ENCODE data around the gene HTR6.

The HTR6 gene

DNA sequence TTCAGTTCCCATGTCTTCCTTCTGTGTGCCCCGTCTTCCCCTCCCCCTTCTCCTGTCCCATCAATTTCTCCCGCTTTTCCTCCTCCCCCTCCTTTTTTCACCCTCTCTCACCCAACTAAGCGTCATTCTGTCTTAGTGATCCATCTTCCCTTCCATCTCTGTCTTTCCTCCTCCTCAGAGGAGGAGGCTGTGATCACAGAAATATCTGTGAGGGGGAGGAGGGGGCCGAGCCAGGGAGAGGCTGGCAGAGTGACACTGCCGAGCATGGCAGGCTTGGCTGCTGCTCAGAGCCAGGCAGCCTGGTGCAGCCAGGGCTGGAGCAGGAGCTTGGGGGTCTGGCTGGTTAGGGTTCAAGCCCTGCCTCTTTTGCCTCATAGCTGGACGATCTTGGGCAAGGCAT lies 7.6 kb downstream of the HTR6 start:
- H3K9me3 ChIP-seq (ENCODE audit: low read length): no peaks in the 10 kb centered on the region
- H3K27me3 ChIP-seq (ENCODE audit: insufficient read depth, low read length): peaks cover 51% of the 10 kb centered on the region
- H3K36me3 ChIP-seq (ENCODE audit: insufficient read depth, low read length): no peaks in the 10 kb centered on the region
- no peak overlapping the region for H2AFZ ChIP-seq (ENCODE audit: low read depth, low read length)
- H3K4me1 ChIP-seq (ENCODE audit: insufficient read depth, low read length): no peaks in the 10 kb centered on the region
- no peak overlapping the region for H3K4me3 ChIP-seq (ENCODE audit: low read length)

DNA sequence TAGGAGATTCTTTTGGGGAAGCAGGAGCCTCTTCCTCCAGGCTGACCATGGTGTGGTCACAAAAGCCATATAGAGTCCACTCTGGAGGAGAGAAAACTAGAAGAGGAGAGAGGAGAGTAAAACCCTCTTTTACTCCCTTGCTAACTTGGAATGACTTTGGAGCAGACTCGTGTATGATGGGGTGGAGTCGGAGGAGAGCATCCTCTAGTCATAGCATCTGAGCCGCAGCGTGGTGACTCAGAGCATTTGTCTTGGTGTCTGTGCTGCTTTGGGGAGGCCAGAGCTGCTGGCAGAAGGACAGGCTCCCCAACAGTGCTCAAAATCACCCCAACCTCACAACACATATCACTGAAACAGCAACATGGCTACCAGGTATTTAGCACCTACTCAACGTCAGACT lies 11.1 kb downstream of the HTR6 start:
- Histone ChIP-seq H3K4me1 (ENCODE audit: insufficient read depth, low read length) (no peaks in the 10 kb centered on the region), H3K4me3 (ENCODE audit: low read length) (no peak overlapping the region)

DNA sequence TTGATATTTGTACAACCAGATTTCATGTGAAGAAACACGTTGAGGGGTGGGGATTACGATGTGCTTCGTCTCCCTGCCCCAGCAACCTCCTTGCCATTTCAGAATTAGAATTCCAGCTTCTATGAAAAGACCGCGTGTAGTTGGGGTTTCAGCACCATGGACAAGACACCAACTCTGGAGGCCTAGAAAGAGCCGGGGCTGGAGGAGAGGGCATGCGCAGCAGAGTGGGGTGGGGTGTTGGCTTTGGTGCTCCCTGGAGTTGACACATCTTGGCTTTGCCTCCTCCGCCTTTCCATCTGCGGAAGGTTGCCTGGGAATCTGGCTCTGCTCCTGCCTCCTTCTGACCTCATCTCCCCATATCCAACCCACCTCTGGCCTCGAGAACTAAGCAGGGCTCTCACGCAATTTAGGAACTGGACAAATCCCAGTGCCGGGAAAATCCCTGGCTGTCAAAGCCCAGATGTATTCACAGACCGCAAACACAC lies 11.8 kb downstream of the HTR6 start:
- Histone ChIP-seq H3K36me3 (ENCODE audit: insufficient read depth, low read length) (no peaks in the 10 kb centered on the region), H3K9me3 (ENCODE audit: low read length) (no peaks in the 10 kb centered on the region), H3K4me3 (ENCODE audit: low read length) (no peak overlapping the region), H2AFZ (ENCODE audit: low read depth, low read length) (no peak overlapping the region), H3K27me3 (ENCODE audit: insufficient read depth, low read length) (peaks cover 29% of the 10 kb centered on the region), H3K4me1 (ENCODE audit: insufficient read depth, low read length) (no peaks in the 10 kb centered on the region)

More for the DNA sequence above, 11.1 kb downstream of the HTR6 start:
- Histone ChIP-seq H3K27me3 (ENCODE audit: insufficient read depth, low read length) (peaks cover 36% of the 10 kb centered on the region), H3K36me3 (ENCODE audit: insufficient read depth, low read length) (no peaks in the 10 kb centered on the region), H2AFZ (ENCODE audit: low read depth, low read length) (no peak overlapping the region), H3K9me3 (ENCODE audit: low read length) (no peaks in the 10 kb centered on the region)

DNA sequence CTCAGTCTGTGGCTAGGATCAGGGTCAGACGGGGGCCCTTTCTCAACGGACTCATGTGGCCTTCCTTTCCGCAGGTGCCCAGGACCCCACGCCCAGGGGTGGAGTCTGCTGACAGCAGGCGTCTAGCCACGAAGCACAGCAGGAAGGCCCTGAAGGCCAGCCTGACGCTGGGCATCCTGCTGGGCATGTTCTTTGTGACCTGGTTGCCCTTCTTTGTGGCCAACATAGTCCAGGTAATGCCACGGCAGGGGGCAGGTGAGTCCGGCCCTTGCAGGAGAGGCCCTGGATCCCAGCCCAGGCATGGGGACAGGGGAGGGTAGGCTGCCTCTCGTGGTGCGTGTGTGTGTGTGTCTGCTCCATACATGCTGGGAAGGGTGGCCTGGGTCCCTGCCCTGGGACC lies 13.8 kb downstream of the HTR6 start:
- Histone ChIP-seq H3K27me3 (ENCODE audit: insufficient read depth, low read length) (peaks cover 19% of the 10 kb centered on the region), H2AFZ (ENCODE audit: low read depth, low read length) (no peak overlapping the region), H3K4me3 (ENCODE audit: low read length) (no peak overlapping the region), H3K9me3 (ENCODE audit: low read length) (no peaks in the 10 kb centered on the region), H3K4me1 (ENCODE audit: insufficient read depth, low read length) (no peaks in the 10 kb centered on the region), H3K36me3 (ENCODE audit: insufficient read depth, low read length) (no peaks in the 10 kb centered on the region)

DNA sequence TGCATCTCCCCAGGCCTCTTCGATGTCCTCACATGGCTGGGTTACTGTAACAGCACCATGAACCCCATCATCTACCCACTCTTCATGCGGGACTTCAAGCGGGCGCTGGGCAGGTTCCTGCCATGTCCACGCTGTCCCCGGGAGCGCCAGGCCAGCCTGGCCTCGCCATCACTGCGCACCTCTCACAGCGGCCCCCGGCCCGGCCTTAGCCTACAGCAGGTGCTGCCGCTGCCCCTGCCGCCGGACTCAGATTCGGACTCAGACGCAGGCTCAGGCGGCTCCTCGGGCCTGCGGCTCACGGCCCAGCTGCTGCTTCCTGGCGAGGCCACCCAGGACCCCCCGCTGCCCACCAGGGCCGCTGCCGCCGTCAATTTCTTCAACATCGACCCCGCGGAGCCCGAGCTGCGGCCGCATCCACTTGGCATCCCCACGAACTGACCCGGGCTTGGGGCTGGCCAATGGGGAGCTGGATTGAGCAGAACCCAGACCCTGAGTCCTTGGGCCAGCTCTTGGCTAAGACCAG lies 14.3 kb downstream of the HTR6 start:
- H2AFZ ChIP-seq (ENCODE audit: low read depth, low read length): no peak overlapping the region
- no peak overlapping the region for H3K4me3 ChIP-seq (ENCODE audit: low read length)
- H3K27me3 ChIP-seq (ENCODE audit: insufficient read depth, low read length): peaks cover 19% of the 10 kb centered on the region
- no peaks in the 10 kb centered on the region for H3K4me1 ChIP-seq (ENCODE audit: insufficient read depth, low read length)
- no peaks in the 10 kb centered on the region for H3K9me3 ChIP-seq (ENCODE audit: low read length)
- H3K36me3 ChIP-seq (ENCODE audit: insufficient read depth, low read length): no peaks in the 10 kb centered on the region

DNA sequence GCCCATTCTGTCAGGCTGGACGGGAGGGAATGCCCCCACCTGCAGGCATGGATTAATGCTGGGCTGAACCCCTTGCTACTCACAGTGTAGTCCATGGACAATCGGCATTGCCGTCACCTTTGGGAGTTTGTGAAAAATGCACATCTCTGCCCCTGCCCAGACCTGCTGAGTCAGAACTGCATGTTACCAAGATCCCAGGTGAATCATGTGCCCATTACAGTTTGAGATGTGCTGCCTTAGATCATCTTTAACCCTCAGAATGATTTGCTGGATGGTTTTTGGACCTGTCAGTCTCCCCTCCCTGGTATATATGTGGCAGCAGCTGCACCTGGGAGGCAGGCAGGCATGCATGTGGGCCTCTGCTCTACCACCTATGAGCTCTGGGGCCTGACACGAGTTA lies 15.0 kb downstream of the HTR6 start:
- Histone ChIP-seq H3K9me3 (ENCODE audit: low read length) (no peaks in the 10 kb centered on the region), H3K27me3 (ENCODE audit: insufficient read depth, low read length) (peaks cover 19% of the 10 kb centered on the region), H3K4me3 (ENCODE audit: low read length) (no peak overlapping the region), H3K4me1 (ENCODE audit: insufficient read depth, low read length) (no peaks in the 10 kb centered on the region), H2AFZ (ENCODE audit: low read depth, low read length) (no peak overlapping the region), H3K36me3 (ENCODE audit: insufficient read depth, low read length) (no peaks in the 10 kb centered on the region)

DNA sequence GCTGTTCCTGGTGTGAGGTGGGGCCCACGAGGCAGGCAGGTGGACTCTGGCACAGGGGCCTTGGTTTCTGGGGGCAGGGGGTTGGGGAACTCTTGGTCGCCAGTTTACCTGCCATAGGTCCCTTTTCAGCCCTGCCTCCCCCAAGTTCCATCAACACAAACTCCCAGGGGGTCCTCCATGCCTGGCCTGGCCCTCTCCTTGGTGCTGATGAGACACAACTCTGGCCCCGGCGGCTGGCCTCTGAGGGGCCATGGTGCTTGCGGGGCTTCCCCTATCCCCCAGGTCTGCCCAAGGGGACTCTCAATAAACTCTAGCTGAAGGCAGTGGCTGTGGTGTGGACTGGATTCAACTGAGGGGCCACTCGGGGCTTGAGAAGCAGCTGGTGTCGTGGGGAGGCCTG lies 16.0 kb downstream of the HTR6 start:
- H3K4me3 ChIP-seq (ENCODE audit: low read length): no peak overlapping the region
- H2AFZ ChIP-seq (ENCODE audit: low read depth, low read length): no peak overlapping the region
- peaks cover 19% of the 10 kb centered on the region for H3K27me3 ChIP-seq (ENCODE audit: insufficient read depth, low read length)
- H3K36me3 ChIP-seq (ENCODE audit: insufficient read depth, low read length): no peaks in the 10 kb centered on the region
- no peaks in the 10 kb centered on the region for H3K4me1 ChIP-seq (ENCODE audit: insufficient read depth, low read length)
- H3K9me3 ChIP-seq (ENCODE audit: low read length): no peaks in the 10 kb centered on the region

DNA sequence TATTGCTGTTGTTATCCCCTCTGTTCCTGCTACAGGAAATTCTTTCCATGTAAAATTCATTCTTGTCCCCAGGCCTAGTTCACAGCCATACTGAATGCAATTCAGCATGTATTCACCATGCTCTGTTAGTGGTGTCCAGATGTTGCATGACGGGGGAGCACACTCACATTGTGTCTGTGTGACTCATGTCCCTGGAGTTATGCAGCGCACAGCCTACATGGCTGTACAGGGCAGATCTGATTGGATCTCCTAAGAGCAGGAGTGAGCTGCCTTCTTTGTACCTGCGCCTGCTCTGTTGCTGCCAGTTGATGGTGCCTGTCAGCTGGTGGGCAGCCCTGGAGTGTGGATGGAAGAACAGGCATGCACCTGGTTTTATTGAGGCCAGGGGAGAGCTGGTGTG lies 17.6 kb downstream of the HTR6 start:
- Histone ChIP-seq H3K4me3 (ENCODE audit: low read length) (no peak overlapping the region), H3K4me1 (ENCODE audit: insufficient read depth, low read length) (no peaks in the 10 kb centered on the region), H2AFZ (ENCODE audit: low read depth, low read length) (no peak overlapping the region), H3K36me3 (ENCODE audit: insufficient read depth, low read length) (no peaks in the 10 kb centered on the region), H3K9me3 (ENCODE audit: low read length) (no peaks in the 10 kb centered on the region), H3K27me3 (ENCODE audit: insufficient read depth, low read length) (peaks cover 15% of the 10 kb centered on the region)

DNA sequence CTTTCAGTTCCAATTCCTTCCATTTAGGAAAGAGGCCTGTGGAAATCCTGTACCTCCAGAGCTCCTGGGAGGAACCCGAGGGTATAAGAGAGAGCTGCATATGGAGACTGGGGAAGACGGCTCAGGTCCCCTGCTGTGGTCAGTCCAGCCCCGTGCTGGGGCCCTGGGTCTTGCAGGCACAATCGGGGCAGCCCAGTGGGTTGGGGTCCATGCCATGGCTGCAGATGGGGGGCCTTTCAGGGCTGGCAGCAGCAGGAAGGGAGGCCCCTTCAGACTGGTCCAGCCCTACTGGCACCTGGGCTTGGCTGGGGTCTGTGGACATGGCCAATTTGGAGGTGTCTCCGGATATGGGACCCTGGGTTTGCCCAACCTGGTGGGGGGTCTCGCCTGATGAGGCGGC lies 18.2 kb downstream of the HTR6 start:
- H3K9me3 ChIP-seq (ENCODE audit: low read length): no peaks in the 10 kb centered on the region
- H3K4me1 ChIP-seq (ENCODE audit: insufficient read depth, low read length): no peaks in the 10 kb centered on the region
- H3K27me3 ChIP-seq (ENCODE audit: insufficient read depth, low read length): peaks cover 12% of the 10 kb centered on the region
- H2AFZ ChIP-seq (ENCODE audit: low read depth, low read length): no peak overlapping the region
- no peak overlapping the region for H3K4me3 ChIP-seq (ENCODE audit: low read length)
- H3K36me3 ChIP-seq (ENCODE audit: insufficient read depth, low read length): no peaks in the 10 kb centered on the region

DNA sequence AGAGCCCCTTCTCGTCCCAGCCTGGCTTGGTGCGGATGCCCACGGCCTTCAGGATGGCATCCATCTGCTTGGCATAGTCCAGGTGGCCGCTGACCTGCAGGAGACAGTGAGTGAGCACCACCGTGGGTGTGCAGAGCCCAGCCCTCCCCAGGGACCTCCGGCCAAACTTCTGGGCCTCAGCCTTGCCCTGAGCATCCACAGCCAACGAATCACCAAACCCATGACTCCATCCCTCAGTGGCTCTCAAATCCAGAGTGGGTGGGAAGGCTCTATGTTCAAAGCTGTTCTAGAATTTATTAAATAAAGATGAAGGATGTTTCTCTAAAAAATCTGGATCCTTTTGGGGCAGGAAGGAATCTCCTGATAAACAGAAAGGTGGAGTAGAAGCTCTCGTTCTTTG lies 18.7 kb downstream of the HTR6 start:
- no peaks in the 10 kb centered on the region for H3K9me3 ChIP-seq (ENCODE audit: low read length)
- no peaks in the 10 kb centered on the region for H3K36me3 ChIP-seq (ENCODE audit: insufficient read depth, low read length)
- H3K4me3 ChIP-seq (ENCODE audit: low read length): no peak overlapping the region
- H2AFZ ChIP-seq (ENCODE audit: low read depth, low read length): no peak overlapping the region
- peaks cover 12% of the 10 kb centered on the region for H3K27me3 ChIP-seq (ENCODE audit: insufficient read depth, low read length)
- H3K4me1 ChIP-seq (ENCODE audit: insufficient read depth, low read length): no peaks in the 10 kb centered on the region

DNA sequence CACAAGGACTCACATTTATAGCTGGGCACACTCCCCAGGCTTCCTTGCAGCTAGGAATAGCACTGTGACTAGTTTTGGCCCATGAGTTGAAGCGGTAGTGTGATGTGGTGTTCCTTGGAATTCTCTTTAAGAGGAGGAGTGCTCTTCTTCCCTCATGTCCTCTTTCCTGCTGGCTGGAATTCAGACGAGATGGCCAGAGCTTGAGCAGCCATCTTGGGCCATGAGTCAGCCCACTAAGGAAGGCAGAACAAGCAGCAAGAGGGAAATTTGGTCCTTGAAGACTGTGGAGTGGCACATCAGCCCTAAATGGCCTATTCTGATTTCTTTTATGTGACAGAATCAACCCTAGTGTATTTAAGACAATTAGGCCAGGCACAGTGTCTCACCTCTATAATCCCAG lies 20.0 kb downstream of the HTR6 start:
- H3K27me3 ChIP-seq (ENCODE audit: insufficient read depth, low read length): peaks cover 7% of the 10 kb centered on the region
- no peaks in the 10 kb centered on the region for H3K9me3 ChIP-seq (ENCODE audit: low read length)
- H3K4me3 ChIP-seq (ENCODE audit: low read length): no peak overlapping the region
- H3K36me3 ChIP-seq (ENCODE audit: insufficient read depth, low read length): no peaks in the 10 kb centered on the region
- no peaks in the 10 kb centered on the region for H3K4me1 ChIP-seq (ENCODE audit: insufficient read depth, low read length)
- H2AFZ ChIP-seq (ENCODE audit: low read depth, low read length): no peak overlapping the region

DNA sequence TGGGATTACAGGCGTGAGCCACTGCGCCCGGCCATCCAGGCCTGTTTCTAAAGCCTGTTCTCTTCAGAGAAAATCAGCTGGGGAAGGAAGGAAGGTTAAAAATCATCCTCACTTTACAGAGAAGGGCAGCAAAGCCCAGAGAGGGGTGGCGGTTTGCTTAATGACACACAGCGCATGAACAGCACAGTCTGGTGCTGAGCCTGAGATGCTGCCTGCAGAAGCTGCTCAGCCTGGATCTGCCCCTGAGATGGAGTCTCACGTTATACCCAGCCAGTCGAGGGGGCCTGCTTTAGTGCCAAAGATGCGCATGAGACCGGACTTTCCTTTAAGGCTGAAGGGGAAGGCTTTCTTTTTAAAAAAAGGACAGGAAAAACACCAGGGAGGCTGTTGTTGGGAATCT lies 21.3 kb downstream of the HTR6 start:
- Histone ChIP-seq H2AFZ (ENCODE audit: low read depth, low read length) (no peak overlapping the region), H3K27me3 (ENCODE audit: insufficient read depth, low read length) (no peaks in the 10 kb centered on the region), H3K4me1 (ENCODE audit: insufficient read depth, low read length) (no peaks in the 10 kb centered on the region), H3K9me3 (ENCODE audit: low read length) (no peaks in the 10 kb centered on the region), H3K4me3 (ENCODE audit: low read length) (no peak overlapping the region), H3K36me3 (ENCODE audit: insufficient read depth, low read length) (no peaks in the 10 kb centered on the region)

DNA sequence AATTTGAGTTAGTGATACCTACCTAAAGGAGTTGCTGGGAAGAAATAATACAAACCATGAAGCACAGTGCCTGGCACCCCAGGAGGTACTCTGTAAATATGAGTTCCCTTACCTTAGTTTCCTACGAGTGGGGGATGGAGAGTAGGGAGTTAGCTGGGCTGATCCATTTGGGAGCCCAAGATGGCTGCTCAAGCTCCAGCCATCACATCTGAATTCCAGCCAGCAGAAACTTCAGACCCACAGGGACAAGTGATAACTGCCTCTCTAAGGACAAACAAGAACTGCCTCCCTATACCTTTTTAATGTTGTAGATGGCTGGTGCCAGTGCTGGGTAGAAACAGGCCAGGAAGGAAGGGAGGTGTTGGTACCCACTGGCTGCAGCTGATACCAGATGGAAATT lies 22.7 kb downstream of the HTR6 start:
- no peak overlapping the region for H2AFZ ChIP-seq (ENCODE audit: low read depth, low read length)
- H3K27me3 ChIP-seq (ENCODE audit: insufficient read depth, low read length): no peaks in the 10 kb centered on the region
- H3K36me3 ChIP-seq (ENCODE audit: insufficient read depth, low read length): no peaks in the 10 kb centered on the region
- no peaks in the 10 kb centered on the region for H3K4me1 ChIP-seq (ENCODE audit: insufficient read depth, low read length)
- no peaks in the 10 kb centered on the region for H3K9me3 ChIP-seq (ENCODE audit: low read length)
- H3K4me3 ChIP-seq (ENCODE audit: low read length): no peak overlapping the region

DNA sequence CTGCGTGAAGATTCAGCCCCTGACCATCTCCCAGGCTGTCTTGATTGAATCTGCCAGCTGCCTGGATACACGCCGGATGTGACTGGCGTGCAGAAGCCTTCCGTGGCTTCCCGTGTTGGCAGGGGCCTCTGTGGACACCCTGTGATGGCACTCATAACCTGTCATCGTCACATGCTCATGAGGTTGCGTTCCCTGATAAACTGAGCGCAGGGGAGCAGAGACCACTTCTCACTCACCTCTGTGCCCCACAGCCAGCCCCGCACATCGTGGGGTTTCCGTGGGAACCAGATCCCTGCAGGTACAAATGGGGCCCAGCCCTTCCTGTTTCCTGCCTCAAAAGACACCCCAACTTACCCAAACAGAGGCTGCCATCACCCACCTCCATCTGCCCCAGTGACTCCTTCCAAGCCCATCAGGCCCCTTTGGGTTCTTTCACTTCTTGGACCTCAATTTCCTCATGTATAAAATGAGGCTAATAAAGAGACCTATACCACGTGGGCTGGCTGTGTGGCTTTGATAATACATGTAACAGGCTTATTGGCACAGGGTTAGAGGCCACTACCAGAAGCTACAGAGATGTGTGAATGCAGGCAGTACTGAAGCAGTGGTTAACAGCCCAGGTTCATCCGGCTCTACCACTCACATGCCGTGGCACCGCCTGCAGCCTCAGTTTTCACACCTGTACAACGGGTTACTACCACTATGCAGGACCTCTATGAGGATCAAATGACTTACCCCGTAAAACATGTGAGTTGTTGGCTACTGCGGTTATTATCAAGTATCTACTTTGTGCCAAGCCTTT lies 23.6 kb downstream of the HTR6 start:
- no peaks in the 10 kb centered on the region for H3K27me3 ChIP-seq (ENCODE audit: insufficient read depth, low read length)
- no peak overlapping the region for H2AFZ ChIP-seq (ENCODE audit: low read depth, low read length)
- H3K4me3 ChIP-seq (ENCODE audit: low read length): no peak overlapping the region
- H3K36me3 ChIP-seq (ENCODE audit: insufficient read depth, low read length): no peaks in the 10 kb centered on the region
- H3K4me1 ChIP-seq (ENCODE audit: insufficient read depth, low read length): no peaks in the 10 kb centered on the region
- no peaks in the 10 kb centered on the region for H3K9me3 ChIP-seq (ENCODE audit: low read length)
